KG1 (cell line): Measurements from ENCODE around the gene ORM2.

Experiments used
- DNase-seq: peaks from one replicate; lab custom pipeline; 2025; lab: John Stamatoyannopoulos, UW

ORM2 gene

GRCh38 chr9:114294664-114295063, 35.0 kb upstream of the ORM2 start:
- no peak for DNase-seq

DNA sequence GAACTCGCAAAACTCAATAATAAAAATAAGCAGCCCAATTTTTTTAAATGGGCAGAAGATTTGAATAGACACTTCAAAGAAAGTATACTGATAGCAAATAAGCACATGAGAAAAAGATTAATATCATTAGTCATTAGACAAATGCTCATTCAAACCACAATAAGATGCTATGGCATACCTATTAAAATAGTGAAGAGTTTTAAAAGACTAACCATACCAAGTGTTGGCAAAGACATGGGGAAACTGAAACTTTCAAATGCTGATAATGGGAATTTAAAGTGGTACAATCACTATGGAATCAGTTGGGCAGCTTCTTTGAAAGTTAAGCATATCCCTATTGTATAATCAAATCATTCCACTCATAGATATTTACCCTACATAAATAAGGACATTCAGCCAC, 33.3 kb upstream of the ORM2 start:
- DNase-seq = no peak

GRCh38 chr9:114299286-114300152, 30.1 kb upstream of the ORM2 start:
- no peak for DNase-seq

- no peak for DNase-seq
Measured at GRCh38 chr9:114300153-114300845, 29.4 kb upstream of the ORM2 start.

GRCh38 chr9:114300846-114301797, 28.5 kb upstream of the ORM2 start:
- no peak for DNase-seq

DNA sequence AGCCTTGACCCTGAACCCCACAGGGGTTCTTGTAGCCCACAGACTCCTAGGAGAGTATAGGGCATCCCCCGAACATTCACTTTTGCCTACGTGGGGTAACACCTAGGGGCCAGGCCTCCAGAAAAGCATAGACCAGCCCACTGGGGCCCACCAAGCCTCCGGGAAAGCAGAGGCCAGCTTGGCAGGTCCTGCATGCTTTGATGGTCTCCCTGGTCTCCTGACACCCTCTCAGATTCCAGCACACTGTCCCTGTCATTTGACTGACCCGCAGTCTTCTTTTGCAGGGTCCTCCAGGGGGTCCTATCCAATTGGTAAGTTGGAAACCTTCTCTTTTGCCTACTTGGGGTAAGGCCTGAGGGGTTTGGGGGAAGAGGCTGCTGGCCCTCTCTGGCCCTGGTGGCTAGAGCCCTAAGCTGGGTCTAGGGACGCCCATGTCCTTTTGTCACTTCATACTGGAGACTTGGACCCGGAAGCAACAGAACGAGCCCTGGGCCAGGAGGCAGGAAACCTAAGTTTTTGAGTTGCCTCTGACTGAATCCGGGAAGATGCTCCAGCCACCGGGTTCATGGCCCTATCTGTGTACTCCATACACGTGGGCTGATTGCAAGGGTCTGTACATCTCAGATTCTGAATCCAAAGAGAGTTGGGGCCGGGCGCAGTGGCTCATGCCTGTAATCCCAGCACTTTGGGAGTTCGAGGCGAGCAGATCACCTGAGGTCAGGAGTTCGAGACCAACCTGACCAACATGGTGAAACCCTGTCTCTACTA, 27.7 kb upstream of the ORM2 start:
- DNase-seq = no peak

GRCh38 chr9:114302727-114303126, 26.9 kb upstream of the ORM2 start:
- no peak for DNase-seq

DNA sequence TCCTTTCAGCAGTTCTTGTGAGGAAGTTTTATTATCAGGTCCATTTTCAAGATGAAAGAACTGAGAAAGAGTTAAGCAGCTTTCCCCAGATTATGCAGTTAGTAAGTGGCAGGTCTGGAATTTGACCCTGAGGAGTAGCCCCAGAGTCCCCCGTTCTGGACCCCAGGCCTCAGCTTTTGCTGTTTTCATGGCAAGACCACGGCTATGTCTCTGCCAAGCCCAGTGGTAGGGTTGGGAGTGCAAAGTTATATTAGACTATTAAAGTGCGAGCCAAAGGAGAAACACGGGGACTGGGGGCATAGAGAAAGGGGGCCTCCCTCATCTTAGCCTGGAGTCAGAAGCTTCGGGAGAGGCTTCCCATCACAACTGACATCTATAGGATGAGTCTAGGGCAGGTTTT, 26.1 kb upstream of the ORM2 start:
- no peak for DNase-seq

DNA sequence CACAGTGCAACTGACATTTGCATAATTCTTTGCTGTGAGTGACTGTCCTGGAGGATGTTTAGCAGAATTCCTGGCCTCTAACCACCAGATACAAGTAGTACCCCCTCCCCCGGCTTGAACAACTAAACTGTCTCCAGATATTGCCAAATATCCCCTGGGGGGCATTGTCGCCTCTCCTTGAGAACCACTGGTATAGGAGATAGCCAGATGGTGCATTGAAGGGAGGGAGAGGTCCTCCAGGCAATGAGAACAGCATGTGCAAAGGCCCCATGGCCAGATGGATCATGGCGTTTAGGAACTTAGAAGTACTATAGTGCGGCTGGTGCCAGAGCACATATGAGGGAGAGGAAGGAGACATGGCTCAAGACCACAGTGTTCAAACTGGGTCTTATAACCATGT, 25.7 kb upstream of the ORM2 start:
- no peak for DNase-seq

DNA sequence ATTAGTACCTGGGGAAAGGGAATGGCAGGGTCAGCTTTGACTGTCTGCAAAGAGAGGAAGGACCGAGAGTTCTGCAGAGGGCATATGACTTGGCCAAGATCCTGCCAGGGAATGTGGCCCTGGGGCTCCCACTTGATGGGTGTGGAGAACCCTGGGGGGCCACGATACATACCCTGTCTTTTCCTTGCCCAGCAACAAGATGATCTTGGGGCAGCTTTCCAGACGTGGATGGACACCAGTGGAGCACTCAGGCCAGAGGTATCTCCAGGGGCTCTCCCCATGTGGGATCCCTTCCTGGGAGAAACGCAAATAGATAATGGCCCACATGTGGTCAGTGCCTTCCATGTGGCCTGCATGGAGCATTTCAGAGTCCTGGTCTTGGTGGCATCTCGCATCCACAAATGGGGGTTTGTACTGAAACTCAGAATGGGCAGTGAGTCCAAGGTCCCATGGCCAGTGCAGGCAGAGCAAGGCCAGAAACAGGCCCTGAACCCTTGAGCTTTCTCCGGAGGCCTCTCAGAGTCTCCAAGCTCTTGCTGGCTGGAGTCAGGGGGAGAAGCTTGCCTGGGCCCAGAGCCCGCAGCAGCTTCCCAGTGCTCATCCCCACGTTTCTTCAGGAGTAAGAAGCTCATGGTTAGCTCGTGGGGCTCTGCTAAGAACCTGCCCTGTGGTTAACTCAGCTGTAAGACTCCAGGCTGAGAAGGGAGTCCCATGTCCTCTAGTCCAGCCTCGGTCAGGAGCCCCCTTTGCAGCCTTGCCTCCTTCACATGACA, 25.1 kb upstream of the ORM2 start:
- no peak for DNase-seq

- DNase-seq = no peak
Measured at GRCh38 chr9:114307899-114308267, 21.8 kb upstream of the ORM2 start.

DNA sequence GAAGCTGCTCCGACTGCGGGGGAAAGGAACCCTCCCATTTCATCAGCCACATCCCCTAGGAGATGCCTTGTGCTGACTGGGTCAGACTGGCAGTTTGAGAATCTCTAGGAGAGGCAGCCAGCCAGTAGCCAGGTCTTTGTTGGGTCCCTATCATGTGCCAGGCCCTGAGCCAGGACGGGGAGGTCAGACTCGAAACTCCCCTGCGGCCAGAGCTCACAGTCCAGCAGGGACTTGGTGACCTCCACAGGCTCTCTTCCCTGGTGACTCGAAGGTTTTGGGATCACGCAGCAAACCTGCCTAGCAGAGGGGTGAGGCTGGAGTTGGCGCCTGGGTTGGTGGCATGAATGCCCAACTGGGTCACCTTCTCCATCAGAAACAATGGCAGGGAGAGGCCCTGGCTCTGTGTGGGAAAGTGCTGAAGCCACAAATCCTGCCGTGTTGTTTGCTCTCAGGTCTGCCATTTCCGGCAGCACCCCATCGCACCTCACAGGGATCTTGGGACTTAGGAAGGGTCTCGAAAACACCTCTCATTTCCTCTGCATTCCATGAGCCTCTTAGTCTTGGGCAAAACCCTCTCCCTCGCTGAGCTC, 21.2 kb upstream of the ORM2 start:
- DNase-seq = no peak

DNA sequence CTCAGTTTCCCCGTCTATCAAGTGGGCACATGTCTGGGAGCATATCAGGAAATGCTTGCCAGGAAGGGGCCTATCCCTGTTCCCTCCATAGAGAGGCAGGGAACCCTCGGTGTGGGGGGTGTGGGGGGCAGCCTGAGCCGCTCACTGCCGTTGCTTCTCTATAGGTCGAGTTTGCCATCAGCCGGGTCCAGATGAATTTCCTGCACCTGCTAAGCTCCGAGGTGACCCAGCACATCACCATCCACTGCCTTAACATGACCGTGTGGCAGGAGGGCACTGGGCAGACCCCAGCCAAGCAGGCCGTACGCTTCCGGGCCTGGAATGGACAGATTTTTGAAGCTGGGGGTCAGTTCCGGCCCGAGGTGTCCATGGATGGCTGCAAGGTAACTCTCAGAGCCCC, 20.6 kb upstream of the ORM2 start:
- no peak for DNase-seq

DNA sequence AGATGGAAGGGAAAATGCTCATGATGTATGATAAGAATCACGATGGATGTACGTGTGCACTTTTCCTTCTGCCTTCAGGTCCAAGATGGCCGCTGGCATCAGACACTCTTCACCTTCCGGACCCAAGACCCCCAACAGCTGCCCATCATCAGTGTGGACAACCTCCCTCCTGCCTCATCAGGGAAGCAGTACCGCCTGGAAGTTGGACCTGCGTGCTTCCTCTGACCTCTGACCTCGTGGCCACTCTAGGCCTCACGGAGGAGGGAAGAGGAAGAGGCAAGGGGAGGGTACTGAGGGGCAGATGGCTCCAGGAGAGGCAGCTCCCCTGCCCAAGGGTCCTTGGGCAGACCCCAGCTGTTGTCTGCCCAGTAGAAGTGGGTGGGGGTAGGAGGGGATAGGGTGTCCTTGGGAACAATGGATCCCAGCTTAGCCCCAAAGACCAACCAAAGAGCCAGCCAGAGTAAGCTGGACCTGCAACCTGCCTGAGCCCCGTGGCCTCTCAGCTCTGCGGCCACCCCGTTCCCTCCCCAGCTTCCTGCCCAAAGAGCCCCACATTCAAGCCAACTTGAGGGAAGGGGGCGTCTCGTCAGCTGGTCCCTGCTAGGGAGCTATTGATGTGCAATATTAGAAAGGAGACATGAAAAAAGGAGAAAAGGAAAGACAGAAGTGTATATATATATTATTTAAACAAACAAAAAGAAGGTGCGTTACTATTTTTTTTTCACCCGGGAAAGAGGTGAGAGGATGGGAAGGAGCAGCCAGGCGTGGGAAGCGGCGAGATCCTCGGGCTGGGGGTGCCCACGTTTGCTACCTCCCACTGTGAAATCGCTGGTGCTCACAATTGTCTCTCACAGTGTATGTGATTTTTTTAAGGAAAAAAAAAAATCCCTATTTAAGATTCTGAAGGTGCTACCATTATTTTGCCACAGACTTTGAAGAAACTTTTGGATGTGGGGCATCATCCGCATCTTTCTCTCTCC, 18.9 kb upstream of the ORM2 start:
- DNase-seq = no peak

DNA sequence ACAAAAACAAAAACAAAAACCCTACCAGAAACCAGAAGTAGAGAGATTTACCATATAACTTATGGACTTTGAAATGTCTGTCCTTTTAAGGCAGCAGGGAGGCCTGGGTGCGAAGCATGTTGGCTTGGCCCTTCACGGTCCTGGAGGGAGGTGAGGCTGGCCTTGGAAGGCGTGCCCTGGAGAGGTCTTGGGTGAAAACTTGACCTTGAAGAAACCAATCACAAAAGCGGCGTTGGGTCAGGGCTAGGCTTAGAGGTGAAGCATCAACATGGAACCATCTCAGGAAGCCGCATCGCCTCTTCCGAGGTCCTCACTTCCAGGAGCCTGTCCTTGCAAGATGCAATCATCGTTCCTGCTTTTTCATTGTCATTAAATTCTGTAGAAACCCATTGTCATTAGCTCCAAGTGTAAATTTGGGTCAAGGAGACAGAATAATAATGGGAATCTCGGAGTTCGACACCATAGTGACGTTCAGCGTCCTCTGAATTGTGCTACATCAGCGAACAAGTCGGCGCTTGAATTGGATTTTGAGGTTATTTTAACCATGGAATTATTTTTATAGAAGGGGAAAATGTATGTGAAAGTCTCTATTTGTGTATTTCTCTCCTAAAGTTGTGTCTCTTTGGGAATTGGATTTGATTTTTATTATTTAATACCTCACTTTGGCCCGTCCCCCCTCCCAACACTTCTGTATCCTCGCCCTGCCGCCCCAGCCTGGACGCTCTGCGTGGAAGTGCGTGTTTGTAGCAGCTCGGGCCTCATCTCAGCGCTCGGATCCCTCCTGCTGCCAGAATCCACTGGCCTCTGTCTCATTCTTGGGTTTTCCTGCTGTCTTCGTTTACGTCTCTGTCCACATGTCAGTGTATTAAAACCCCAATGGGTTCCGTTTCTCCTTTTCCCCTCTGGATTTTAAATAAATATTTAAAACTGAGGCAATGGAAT, 17.8 kb upstream of the ORM2 start:
- no peak for DNase-seq

GRCh38 chr9:114312513-114312875, 17.2 kb upstream of the ORM2 start:
- no peak for DNase-seq

GRCh38 chr9:114313186-114313585, 16.5 kb upstream of the ORM2 start:
- no peak for DNase-seq

- DNase-seq = no peak
Measured at GRCh38 chr9:114314256-114314867, 15.3 kb upstream of the ORM2 start.
